DOHH2 (cell line): ENCODE data around the gene EHMT1.

Source experiments
- H3F3A ChIP-seq: fragments of 200-600 bp; sonication (generic), shearing (Covaris generic); 2 replicates; pipeline ENCODE4 v1.6.0; 2016; ENCODE audit warnings: antibody characterized with exemption, mild to moderate bottlenecking; ENCODE audit not compliant: control insufficient read depth, insufficient read depth
- H3K27ac ChIP-seq: fragments of 200-600 bp; sonication (generic); 2 replicates; pipeline ENCODE4 v1.5.1; 2014; ENCODE audit warnings: low read depth, mild to moderate bottlenecking, low read length, moderate library complexity
- H3K27me3 ChIP-seq: fragments of 200-600 bp; sonication (generic); 2 replicates; pipeline ENCODE4 v1.6.1; 2014; ENCODE audit warnings: mild to moderate bottlenecking, low read length, mixed read lengths; ENCODE audit not compliant: control insufficient read depth
- H3K36me3 ChIP-seq: fragments of 200-600 bp; sonication (generic); 2 replicates; pipeline ENCODE4 v1.6.1; 2014; ENCODE audit warnings: mild to moderate bottlenecking, low read length, moderate library complexity, mixed read lengths; ENCODE audit not compliant: control insufficient read depth
- H3K4me1 ChIP-seq: fragments of 200-600 bp; sonication (generic); 2 replicates; pipeline ENCODE4 v1.6.1; 2014; ENCODE audit warnings: mild to moderate bottlenecking, low read length, mixed read lengths; ENCODE audit not compliant: control insufficient read depth
- H3K4me2 ChIP-seq: fragments of 200-600 bp; sonication (generic); 2 replicates; pipeline ENCODE4 v1.6.0; 2014; ENCODE audit warnings: mild to moderate bottlenecking, low read length, moderate library complexity
- H3K4me3 ChIP-seq: fragments of 200-600 bp; sonication (generic); 2 replicates; pipeline ENCODE4 v1.5.1; 2014; ENCODE audit warnings: mild to moderate bottlenecking, low read length, mixed read lengths
- H3K79me2 ChIP-seq: fragments of 200-600 bp; sonication (generic); 2 replicates; pipeline ENCODE4 v1.6.1; 2014; ENCODE audit warnings: mild to moderate bottlenecking, low read length, mixed read lengths; ENCODE audit not compliant: control insufficient read depth
- H3K9me2 ChIP-seq: fragments of 200-600 bp; sonication (generic); replicated peaks from 2 replicates; pipeline ENCODE4 v1.6.1; 2014; ENCODE audit warnings: mild to moderate bottlenecking, low read length, mixed read lengths; ENCODE audit not compliant: control insufficient read depth
- H3K9me3 ChIP-seq: fragments of 200-600 bp; sonication (generic); 2 replicates; pipeline ENCODE4 v1.6.1; 2014; ENCODE audit warnings: antibody characterized with exemption, low read length, mixed read lengths; ENCODE audit not compliant: control insufficient read depth, insufficient read depth
- H4K20me1 ChIP-seq: fragments of 200-600 bp; sonication (generic); 2 replicates; pipeline ENCODE4 v1.6.0; 2014; ENCODE audit warnings: low read depth, mild to moderate bottlenecking, antibody characterized with exemption, low read length, moderate library complexity; ENCODE audit not compliant: control insufficient read depth, insufficient read depth
- CTCF ChIP-seq: fragments of 200-600 bp; sonication (generic); IDR thresholded peaks from one replicate; pipeline ENCODE4 v1.5.1; 2014; ENCODE audit warnings: antibody characterized with exemption, mild to moderate bottlenecking, low read depth, low read length; ENCODE audit not compliant: poor library complexity, severe bottlenecking
- EZH2phosphoT487 ChIP-seq: fragments of 200-600 bp; sonication (generic); IDR thresholded peaks from 2 replicates; pipeline ENCODE4 v1.6.1; 2017; ENCODE audit warnings: borderline replicate concordance, mild to moderate bottlenecking, antibody characterized with exemption, low read length, moderate library complexity, mixed read lengths

Gene EHMT1

GRCh38 chr9:137619240-137620047 is 639 bp downstream of the EHMT1 start:
- Histone ChIP-seq H3K4me2 (peak overlapping the region; percentile 87), H3K36me3 (peaks cover 82% of the 10 kb centered on the region), H4K20me1 (no peaks in the 10 kb centered on the region; the same call in none of the 2 replicates)

GRCh38 chr9:137620048-137620405 is 1.2 kb downstream of the EHMT1 start:
- peaks cover 91% of the 10 kb centered on the region for H3K79me2 ChIP-seq
- H3K27ac ChIP-seq: peak overlapping the region; percentile 76
- H3K9me3 ChIP-seq: no peaks in the 10 kb centered on the region
- no peaks in the 10 kb centered on the region; the same call in 1 of the 2 replicates for H4K20me1 ChIP-seq
- TF ChIP-seq EZH2phosphoT487 (no peak), CTCF (no peak)
- H3K27me3 ChIP-seq: no peaks in the 10 kb centered on the region
- H3K4me2 ChIP-seq: peak overlapping the region; percentile 87
- peak overlapping the region; percentile 97 for H3K4me3 ChIP-seq
- H3K9me2 ChIP-seq: no peaks in the 10 kb centered on the region
- H3F3A ChIP-seq: peaks cover 8% of the 10 kb centered on the region
- H3K4me1 ChIP-seq: peaks cover 63% of the 10 kb centered on the region
- H3K36me3 ChIP-seq: peaks cover 82% of the 10 kb centered on the region

More at GRCh38 chr9:137619240-137620047, 639 bp downstream of the EHMT1 start:
- Histone ChIP-seq H3K4me1 (peaks cover 57% of the 10 kb centered on the region), H3K79me2 (peaks cover 85% of the 10 kb centered on the region), H3K4me3 (peak overlapping the region; percentile 97), H3K27me3 (no peaks in the 10 kb centered on the region), H3K9me3 (no peaks in the 10 kb centered on the region), H3F3A (peaks cover 5% of the 10 kb centered on the region; the same call in 1 of the 2 replicates), H3K9me2 (no peaks in the 10 kb centered on the region), H3K27ac (peak overlapping the region; percentile 76)
- no peak for TF ChIP-seq EZH2phosphoT487
- no peak for TF ChIP-seq CTCF

- no peaks in the 10 kb centered on the region; the same call in 1 of the 2 replicates for H4K20me1 ChIP-seq
Observed at GRCh38 chr9:137620581-137620980, 1.8 kb downstream of the EHMT1 start.

More at GRCh38 chr9:137620581-137620980, 1.8 kb downstream of the EHMT1 start:
- Histone ChIP-seq H3K4me1 (peaks cover 68% of the 10 kb centered on the region), H3K9me3 (no peaks in the 10 kb centered on the region), H3K4me2 (peak overlapping the region; percentile 87), H3F3A (peaks cover 14% of the 10 kb centered on the region), H3K36me3 (peaks cover 79% of the 10 kb centered on the region), H3K27me3 (no peaks in the 10 kb centered on the region), H3K4me3 (peak overlapping the region; percentile 97), H3K9me2 (no peaks in the 10 kb centered on the region), H3K79me2 (peaks cover 94% of the 10 kb centered on the region), H3K27ac (peak overlapping the region; percentile 41)
- TF ChIP-seq CTCF (no peak), EZH2phosphoT487 (no peak)
